ACC112 (cell line): Measurements from ENCODE around the gene MVK.
A peak's percentile ranks its signal among the peaks of the same experiment; 100 is the strongest.

Experiments used
- H2AFZ ChIP-seq: fragments of 200-600 bp; sonication (generic); one replicate; pipeline ENCODE4 v1.6.0; 2017; ENCODE audit warnings: antibody characterized with exemption, low read length; ENCODE audit not compliant: unreplicated experiment
- H3K27ac ChIP-seq: fragments of 200-600 bp; sonication (generic); 2 replicates; pipeline ENCODE4 v1.5.1; 2014; ENCODE audit warnings: low read depth, mild to moderate bottlenecking, antibody characterized with exemption, low read length, moderate library complexity
- H3K27me3 ChIP-seq: fragments of 200-600 bp; sonication (generic); 2 replicates; pipeline ENCODE4 v1.6.1; 2014; ENCODE audit warnings: mild to moderate bottlenecking, antibody characterized with exemption, low read length, moderate library complexity, mixed read lengths; ENCODE audit not compliant: insufficient read depth
- H3K36me3 ChIP-seq: fragments of 200-600 bp; sonication (generic); 2 replicates; pipeline ENCODE4 v1.6.1; 2016; ENCODE audit warnings: mild to moderate bottlenecking, antibody characterized with exemption, low read length, moderate library complexity, mixed read lengths; ENCODE audit not compliant: insufficient read depth
- H3K4me1 ChIP-seq: fragments of 200-600 bp; sonication (generic); one replicate; pipeline ENCODE4 v1.6.1; 2016; ENCODE audit warnings: low read length, mixed read lengths; ENCODE audit not compliant: insufficient read depth, unreplicated experiment, control insufficient read depth
- H3K4me3 ChIP-seq: fragments of 200-600 bp; sonication (generic); 2 replicates; pipeline ENCODE4 v1.5.1; 2014; ENCODE audit warnings: mild to moderate bottlenecking, low read depth, low read length
- H3K79me2 ChIP-seq: fragments of 200-600 bp; sonication (generic); one replicate; pipeline ENCODE4 v1.6.0; 2016; ENCODE audit warnings: low read length; ENCODE audit not compliant: control insufficient read depth, unreplicated experiment, insufficient read depth

Gene MVK

GRCh38 chr12:109535231-109535862, 38.2 kb upstream of the MVK start:
- H2AFZ ChIP-seq: no peak overlapping the region
- no peaks in the 10 kb centered on the region for H3K36me3 ChIP-seq
- H3K27ac ChIP-seq: no peak overlapping the region
- no peaks in the 10 kb centered on the region for H3K27me3 ChIP-seq
- H3K79me2 ChIP-seq: no peaks in the 10 kb centered on the region
- no peak overlapping the region for H3K4me3 ChIP-seq
- peaks cover 22% of the 10 kb centered on the region for H3K4me1 ChIP-seq

DNA sequence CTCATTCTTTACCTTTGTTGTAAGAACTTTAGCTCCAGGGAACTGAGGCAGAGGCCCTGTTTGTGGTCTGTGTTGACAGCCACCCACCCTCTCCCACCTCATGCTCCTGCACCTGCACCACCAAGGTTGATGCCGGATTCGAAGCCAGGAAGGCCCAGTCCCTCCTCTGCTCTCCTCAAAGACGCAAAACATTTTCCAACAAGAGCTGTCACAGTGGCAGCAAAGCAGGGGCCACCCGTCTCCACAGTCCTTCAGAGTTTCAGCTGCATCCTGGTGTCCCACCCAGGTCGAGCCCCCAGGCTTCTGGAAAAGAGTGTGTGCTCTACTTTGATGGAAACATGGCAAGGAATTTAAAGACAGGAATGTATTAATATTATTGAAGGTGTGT, 37.7 kb upstream of the MVK start:
- Histone ChIP-seq H3K27ac (no peak overlapping the region), H3K27me3 (no peaks in the 10 kb centered on the region), H3K79me2 (no peaks in the 10 kb centered on the region), H3K4me3 (no peak overlapping the region), H3K4me1 (peaks cover 22% of the 10 kb centered on the region), H2AFZ (no peak overlapping the region), H3K36me3 (no peaks in the 10 kb centered on the region)

DNA sequence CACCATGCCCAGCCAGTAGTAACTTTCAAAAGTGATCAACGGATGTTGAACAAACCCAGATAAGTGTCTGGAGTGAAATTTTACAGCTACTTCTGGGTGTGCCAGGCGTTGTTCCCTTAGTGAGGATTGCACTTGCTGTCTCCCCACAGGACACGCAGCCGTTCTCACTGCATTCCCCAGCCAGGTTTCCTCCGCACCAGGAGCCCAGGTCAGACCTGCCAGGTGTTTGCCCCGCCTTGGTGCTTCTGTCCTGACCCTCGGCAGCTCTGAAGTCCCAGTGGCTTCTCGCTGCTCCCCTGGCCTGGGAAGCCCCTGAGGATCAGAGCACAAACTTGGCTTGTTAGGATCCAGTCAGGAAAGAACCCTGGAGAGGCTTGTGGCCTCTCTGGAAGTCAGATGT, 36.5 kb upstream of the MVK start:
- H3K27me3 ChIP-seq: no peaks in the 10 kb centered on the region
- H3K79me2 ChIP-seq: no peaks in the 10 kb centered on the region
- H3K4me1 ChIP-seq: peaks cover 22% of the 10 kb centered on the region
- no peak overlapping the region for H3K4me3 ChIP-seq
- H2AFZ ChIP-seq: no peak overlapping the region
- H3K36me3 ChIP-seq: no peaks in the 10 kb centered on the region
- no peak overlapping the region for H3K27ac ChIP-seq

- H3K4me3 ChIP-seq: no peak overlapping the region
- no peak overlapping the region for H3K27ac ChIP-seq
- H3K36me3 ChIP-seq: no peaks in the 10 kb centered on the region
- no peaks in the 10 kb centered on the region for H3K27me3 ChIP-seq
- H3K79me2 ChIP-seq: no peaks in the 10 kb centered on the region
- H3K4me1 ChIP-seq: peaks cover 22% of the 10 kb centered on the region
- H2AFZ ChIP-seq: no peak overlapping the region
These were observed 35.3 kb upstream of the MVK start for GRCh38 chr12:109538191-109538863.

GRCh38 chr12:109539508-109539907, 34.1 kb upstream of the MVK start:
- H3K27me3 ChIP-seq: no peaks in the 10 kb centered on the region
- H3K27ac ChIP-seq: peak overlapping the region; percentile 17
- no peaks in the 10 kb centered on the region for H3K79me2 ChIP-seq
- peaks cover 24% of the 10 kb centered on the region for H3K4me1 ChIP-seq
- no peak overlapping the region for H2AFZ ChIP-seq
- H3K36me3 ChIP-seq: no peaks in the 10 kb centered on the region
- no peak overlapping the region for H3K4me3 ChIP-seq

DNA sequence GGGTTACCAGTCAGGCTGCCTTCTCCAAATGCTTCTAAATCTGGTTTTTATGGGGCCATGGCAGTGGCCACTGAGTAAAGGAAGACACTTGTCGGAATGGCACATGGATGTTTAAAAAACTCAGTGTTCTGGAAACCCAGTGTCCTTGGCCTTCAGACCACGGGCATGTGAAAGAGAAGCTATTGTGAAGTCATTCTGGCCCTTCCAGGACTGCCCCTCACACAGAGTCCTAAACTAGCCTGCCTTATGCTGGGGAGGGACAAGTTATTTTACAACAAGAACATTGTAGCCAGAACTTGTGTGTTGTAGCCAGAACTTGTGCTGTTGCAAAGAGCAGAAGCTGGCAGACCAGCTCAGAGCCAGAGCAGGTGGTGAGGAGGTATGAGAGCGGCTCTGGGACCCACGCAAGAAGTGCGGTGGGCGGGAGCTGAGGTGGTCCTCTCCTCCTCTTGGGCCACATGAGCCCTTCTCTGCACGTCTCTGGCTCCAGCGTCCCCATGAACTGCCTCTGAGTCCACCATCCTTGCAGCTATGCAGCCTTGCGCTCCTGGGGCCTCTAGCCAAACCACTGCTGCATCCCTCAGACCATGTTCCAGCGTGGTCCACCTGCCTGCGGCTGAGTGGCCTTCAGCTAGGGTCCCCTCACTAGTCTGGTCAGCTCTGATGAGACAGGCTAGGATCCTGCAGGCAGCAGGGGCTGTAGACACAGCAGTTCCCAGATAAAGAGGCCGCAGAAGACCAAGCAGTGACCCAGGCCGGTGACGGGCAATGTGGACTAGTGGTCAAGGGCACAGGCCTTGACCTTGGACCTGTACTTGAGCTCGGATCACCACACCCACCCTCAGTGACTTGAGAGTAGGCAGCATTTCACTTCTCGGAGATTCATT, 32.8 kb upstream of the MVK start:
- Histone ChIP-seq H3K27me3 (no peaks in the 10 kb centered on the region), H3K4me1 (peaks cover 36% of the 10 kb centered on the region), H3K27ac (no peak overlapping the region), H3K79me2 (no peaks in the 10 kb centered on the region), H3K4me3 (no peak overlapping the region), H3K36me3 (no peaks in the 10 kb centered on the region), H2AFZ (no peak overlapping the region)

- Histone ChIP-seq H2AFZ (no peak overlapping the region), H3K27ac (no peak overlapping the region), H3K4me1 (peaks cover 37% of the 10 kb centered on the region), H3K36me3 (no peaks in the 10 kb centered on the region), H3K27me3 (no peaks in the 10 kb centered on the region), H3K4me3 (no peak overlapping the region), H3K79me2 (no peaks in the 10 kb centered on the region)
These were observed 32.2 kb upstream of the MVK start for GRCh38 chr12:109541413-109541726.

DNA sequence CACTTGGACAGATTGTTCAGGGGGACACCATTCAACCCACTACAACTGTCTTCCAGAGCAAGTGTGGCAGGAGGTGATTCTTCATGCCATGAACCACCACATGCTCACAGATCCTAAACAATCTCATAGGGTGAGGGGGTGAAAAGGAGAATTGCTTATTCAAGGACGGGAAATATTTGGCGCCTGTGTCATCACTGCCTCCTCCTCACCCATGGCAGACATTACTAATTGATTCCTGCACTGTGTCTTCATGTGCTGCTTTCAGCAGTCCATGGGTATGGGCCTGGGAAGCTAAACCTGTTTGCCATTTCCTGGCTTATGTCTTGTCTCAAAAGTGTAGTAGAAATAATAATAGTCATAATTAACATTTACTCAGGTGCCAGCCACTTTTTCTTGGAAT, 31.6 kb upstream of the MVK start:
- Histone ChIP-seq H3K27me3 (no peaks in the 10 kb centered on the region), H3K27ac (no peak overlapping the region)

GRCh38 chr12:109542876-109543275, 30.7 kb upstream of the MVK start:
- H3K4me3 ChIP-seq: no peak overlapping the region
- no peak overlapping the region for H2AFZ ChIP-seq
- H3K36me3 ChIP-seq: no peaks in the 10 kb centered on the region
- H3K27ac ChIP-seq: no peak overlapping the region
- H3K27me3 ChIP-seq: no peaks in the 10 kb centered on the region
- H3K79me2 ChIP-seq: no peaks in the 10 kb centered on the region
- H3K4me1 ChIP-seq: peaks cover 37% of the 10 kb centered on the region

More for the DNA sequence above, 31.6 kb upstream of the MVK start:
- Histone ChIP-seq H3K4me1 (peaks cover 37% of the 10 kb centered on the region), H3K79me2 (no peaks in the 10 kb centered on the region), H3K4me3 (no peak overlapping the region), H3K36me3 (no peaks in the 10 kb centered on the region), H2AFZ (no peak overlapping the region)

- H3K79me2 ChIP-seq: no peaks in the 10 kb centered on the region
- no peak overlapping the region for H2AFZ ChIP-seq
- H3K27me3 ChIP-seq: peaks cover 14% of the 10 kb centered on the region
- H3K36me3 ChIP-seq: no peaks in the 10 kb centered on the region
- H3K4me3 ChIP-seq: no peak overlapping the region
- peak overlapping the region; percentile 35 for H3K27ac ChIP-seq
- H3K4me1 ChIP-seq: peaks cover 17% of the 10 kb centered on the region
These were observed 28.6 kb upstream of the MVK start for GRCh38 chr12:109544955-109545531.
